GM12892 (cell line): ENCODE results near the gene NPEPPS.

Experiments
- DNase-seq: peaks from one replicate; pipeline ENCODE4 v3.0.0; 2011; ENCODE audit not compliant: insufficient read length
- FAIRE-seq: peaks from 2 replicates; lab custom pipeline; 2011; peaks lifted over from hg19 to GRCh38; lab: Jason Lieb, UNC
- POLR2A ChIP-seq: IDR thresholded peaks from 2 replicates; pipeline ENCODE4 v1.6.1; 2011; ENCODE audit warnings: low read depth, low read length, control low read depth
- POLR2AphosphoS5 ChIP-seq: IDR thresholded peaks from 2 replicates; pipeline ENCODE4 v1.6.1; 2011; ENCODE audit warnings: low read depth, low read length, control low read depth
- TAF1 ChIP-seq: IDR thresholded peaks from 2 replicates; pipeline ENCODE4 v1.6.1; 2011; ENCODE audit warnings: low read depth, mild to moderate bottlenecking, control low read depth, low read length, borderline replicate concordance

NPEPPS gene

GRCh38 chr17:47649972-47650524 is 119.1 kb downstream of the NPEPPS start:
- FAIRE-seq (no peak), DNase-seq (peak; percentile 35)
- TF ChIP-seq POLR2A (peak; percentile 65; the same call in 1 of the 2 replicates), TAF1 (no peak; the same call in 1 of the 2 replicates), POLR2AphosphoS5 (no peak; the same call in none of the 2 replicates)

DNA sequence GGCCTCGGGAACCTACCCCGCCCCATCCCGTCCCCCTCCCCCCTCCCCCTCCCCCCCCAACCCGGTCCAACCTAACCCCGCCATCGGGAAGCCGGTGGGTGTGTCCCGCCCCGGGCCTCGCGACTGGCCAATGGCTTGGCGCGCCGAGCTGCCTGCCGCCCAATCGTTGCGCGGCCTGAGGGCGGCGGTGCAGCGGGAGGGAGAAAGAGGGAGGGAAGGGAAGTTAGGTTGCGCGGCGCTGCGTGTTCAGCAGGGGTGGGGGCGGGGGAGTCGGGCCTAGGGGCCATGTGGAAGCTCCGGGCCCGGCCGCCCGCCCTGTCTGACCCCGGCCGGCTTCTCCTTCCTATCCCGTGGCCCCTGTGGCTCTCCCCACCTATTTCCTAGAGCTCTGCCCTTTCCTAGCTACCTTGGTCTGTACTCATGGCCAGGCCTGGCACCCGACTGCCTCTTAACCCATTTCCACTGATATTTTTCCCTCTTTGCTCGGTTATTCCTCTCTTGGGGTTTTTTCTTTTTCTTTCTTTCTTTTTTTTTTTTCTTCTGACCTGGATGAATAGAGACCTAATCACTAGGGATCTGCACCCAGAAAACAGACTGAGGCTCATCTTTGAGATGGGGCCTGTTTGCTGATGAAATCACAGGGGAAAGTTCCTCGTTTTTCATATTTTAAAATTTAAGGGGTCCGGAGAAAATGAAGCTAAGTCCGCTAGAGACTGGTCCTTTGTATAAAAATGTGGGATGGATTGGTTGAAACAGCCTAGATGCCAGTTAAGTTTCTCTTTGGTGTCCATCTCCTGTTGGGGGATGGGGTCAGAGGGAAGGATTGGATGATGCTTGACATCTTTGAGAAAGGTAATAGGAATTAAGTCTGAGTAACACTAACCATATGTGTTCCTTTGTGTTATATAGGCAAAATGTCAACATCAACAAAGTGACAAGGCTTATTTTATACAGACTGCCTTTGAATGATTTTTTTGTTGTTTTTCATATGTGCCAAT is 119.9 kb downstream of the NPEPPS start:
- TF ChIP-seq POLR2A, result no peak
- FAIRE-seq, result peak; percentile 92
- DNase-seq, result peak; percentile 85

- no peak for FAIRE-seq
- TF ChIP-seq POLR2AphosphoS5 (peak; percentile 43; the same call in 1 of the 2 replicates), POLR2A (no peak)
- no peak for DNase-seq
Observed at GRCh38 chr17:47651704-47652103, 120.8 kb downstream of the NPEPPS start.

- no peak for DNase-seq
- FAIRE-seq, result no peak
- TF ChIP-seq POLR2AphosphoS5 (no peak), TAF1 (no peak), POLR2A (no peak)
Observed at GRCh38 chr17:47652570-47652969, 121.7 kb downstream of the NPEPPS start.

- FAIRE-seq (no peak), DNase-seq (no peak)
- no peak for TF ChIP-seq POLR2A
- TF ChIP-seq POLR2AphosphoS5, result no peak
- no peak for TF ChIP-seq TAF1
Observed at GRCh38 chr17:47653442-47653841, 122.5 kb downstream of the NPEPPS start.

DNA sequence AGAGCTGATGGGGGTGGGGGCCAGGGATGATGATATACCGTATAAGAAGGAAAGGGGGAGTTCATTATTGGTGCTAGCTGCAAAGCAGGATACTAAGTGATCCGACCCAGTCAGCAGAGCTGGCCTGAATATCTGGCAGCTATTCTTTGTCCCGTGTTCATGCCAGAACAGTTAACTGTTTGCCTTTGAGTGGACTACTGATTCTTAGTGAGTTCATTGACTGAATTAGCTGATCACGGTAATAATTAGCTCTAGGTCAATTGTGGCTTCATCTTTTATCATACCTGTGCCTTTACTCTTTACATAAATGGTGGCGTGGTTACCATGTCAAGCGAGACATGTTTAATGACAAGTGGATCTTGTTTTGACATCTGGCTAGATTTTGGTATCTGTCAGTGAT is 124.1 kb downstream of the NPEPPS start:
- DNase-seq, result no peak
- TF ChIP-seq POLR2A (no peak; the same call in 1 of the 2 replicates), TAF1 (no peak), POLR2AphosphoS5 (no peak)

GRCh38 chr17:47660064-47660492 is 129.2 kb downstream of the NPEPPS start:
- DNase-seq (no peak), FAIRE-seq (peak; percentile 38)
- TF ChIP-seq POLR2A (peak; percentile 29; the same call in 1 of the 2 replicates), TAF1 (no peak), POLR2AphosphoS5 (no peak)

More for the DNA sequence above, 124.1 kb downstream of the NPEPPS start:
- FAIRE-seq, result no peak

- TF ChIP-seq TAF1 (no peak), POLR2AphosphoS5 (peak; percentile 68)
- peak; percentile 27 for FAIRE-seq
- no peak for DNase-seq
Observed at GRCh38 chr17:47663912-47664623, 133.2 kb downstream of the NPEPPS start.

DNA sequence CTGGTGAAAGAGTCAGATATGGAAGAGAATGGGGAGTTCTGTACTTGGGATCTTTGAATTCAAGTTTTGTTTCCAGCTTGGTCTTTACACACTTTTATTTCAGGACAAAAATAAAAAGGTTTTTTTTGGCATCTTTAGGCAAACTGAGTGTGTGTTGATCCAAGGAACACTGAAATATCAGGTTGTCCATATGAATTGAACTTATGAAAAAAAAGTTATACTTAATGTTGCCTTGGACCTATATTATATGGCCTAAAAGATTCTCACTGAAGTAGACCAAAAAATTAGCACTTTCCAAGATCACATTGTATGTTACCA is 133.7 kb downstream of the NPEPPS start:
- TF ChIP-seq POLR2A, result no peak
- no peak for FAIRE-seq

DNA sequence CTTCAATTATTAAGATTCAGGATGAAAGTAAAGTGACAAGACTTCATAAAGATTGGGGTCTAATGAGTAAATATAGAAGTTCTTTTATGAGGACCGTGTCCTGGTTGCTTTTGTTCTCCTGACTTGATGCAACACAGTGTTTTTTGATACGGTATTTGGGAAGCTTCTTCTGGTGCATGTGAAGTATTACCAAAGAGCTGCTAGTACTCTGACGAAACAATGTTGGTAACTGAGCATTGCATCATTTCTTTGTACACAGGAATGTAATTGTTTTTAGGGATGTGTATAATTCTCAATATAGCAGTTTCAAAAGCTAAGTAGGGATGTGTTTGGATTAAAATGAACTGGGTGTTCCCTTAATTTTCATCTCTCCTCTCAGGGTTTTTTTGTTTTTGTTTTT is 134.7 kb downstream of the NPEPPS start:
- FAIRE-seq (no peak), DNase-seq (no peak)
- TF ChIP-seq TAF1, result no peak
- TF ChIP-seq POLR2AphosphoS5, result no peak
- no peak for TF ChIP-seq POLR2A

More for the DNA sequence above, 133.7 kb downstream of the NPEPPS start:
- DNase-seq, result no peak

DNA sequence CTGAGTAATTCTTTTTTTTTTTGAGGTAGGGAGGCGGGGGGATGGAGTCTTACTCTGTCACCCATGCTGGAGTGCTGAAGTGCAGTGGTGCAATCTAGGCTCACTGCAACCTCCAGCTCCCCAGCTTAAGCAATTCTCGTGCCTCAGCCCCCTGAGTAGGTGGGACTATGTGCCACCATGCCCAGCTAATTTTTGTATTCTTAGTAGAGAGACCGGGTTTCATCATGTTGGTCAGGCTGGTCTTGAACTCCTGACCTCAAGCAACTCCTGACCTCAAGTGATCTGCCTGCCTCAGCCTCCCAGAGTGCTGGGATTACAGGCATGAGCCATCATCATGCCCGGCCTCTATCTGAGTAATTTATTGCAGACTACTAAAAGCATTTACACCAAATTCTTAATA is 138.2 kb downstream of the NPEPPS start:
- DNase-seq (no peak), FAIRE-seq (no peak)
- TF ChIP-seq POLR2A, result 0 out of 2 replicates have a peak, but pooled peaks have one; percentile 17
- 0 out of 2 replicates have a peak, but pooled peaks have one; percentile 10 for TF ChIP-seq POLR2AphosphoS5
- TF ChIP-seq TAF1, result no peak

- DNase-seq (no peak), FAIRE-seq (no peak)
- no peak for TF ChIP-seq POLR2A
- TF ChIP-seq POLR2AphosphoS5, result no peak
- TF ChIP-seq TAF1, result no peak
Observed at GRCh38 chr17:47670064-47670463, 139.2 kb downstream of the NPEPPS start.
